GM12891 (cell line): Measurements from ENCODE around the gene CLEC1B.

Experiments
- POLR2A ChIP-seq: IDR thresholded peaks from 2 replicates; pipeline ENCODE4 v1.6.1; 2011; ENCODE audit warnings: low read depth, low read length, control low read depth
- POLR2AphosphoS5 ChIP-seq: IDR thresholded peaks from 2 replicates; pipeline ENCODE4 v1.6.1; 2011; ENCODE audit warnings: low read depth, low read length, control low read depth

GRCh38 chr12:9947674-9948073, 51.2 kb downstream of the CLEC1B start:
- no peak for TF ChIP-seq POLR2A
- no peak for TF ChIP-seq POLR2AphosphoS5
